HG02840 (cell line): ENCODE results near the gene PCED1A.

Experiments used
- ATAC-seq: cut with Tn5 transposase; IDR thresholded peaks from one replicate; pipeline ENCODE4 v1.9.1; 2021; ENCODE audit warnings: mild to moderate bottlenecking, moderate library complexity, moderate number of reproducible peaks; ENCODE audit not compliant: unreplicated experiment, low FRiP score

The PCED1A gene

DNA sequence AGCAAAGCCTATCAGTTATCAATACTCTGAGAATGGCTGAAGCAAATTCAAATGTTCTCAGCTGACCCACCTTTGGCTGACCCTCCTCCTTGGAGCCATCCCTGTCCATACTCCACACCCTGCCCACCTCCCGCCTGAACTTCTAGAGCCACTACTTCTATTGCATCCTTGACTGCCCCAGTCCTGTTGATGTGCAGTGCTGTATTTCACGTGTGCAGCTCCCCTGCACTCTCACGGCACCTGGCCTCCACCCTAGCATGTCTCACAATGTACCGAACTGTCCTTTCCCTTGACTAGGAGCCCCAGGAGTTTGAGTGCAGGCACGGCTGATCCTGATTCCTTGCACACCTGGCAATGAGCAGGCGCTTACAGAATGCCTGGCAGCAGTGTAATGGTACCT lies 47.0 kb downstream of the PCED1A start:
- ATAC-seq: no peak
